ENCODE measurements around the gene DUSP2. TPM values are rescaled to one million over a fixed set of nuclear protein-coding genes. Genes with fewer than 3 reads are reported as not detected.
A peak's percentile ranks its signal among the peaks of the same experiment; 100 is the strongest.
"Not testable (repeated sequence)": the region's sequence is repeated elsewhere in the genome, so short reads cannot be mapped to it uniquely, and the experiment has no call there.

The DUSP2 gene
- total RNA-seq, 2 experiments from 2014 or later, result 522 to 539 TPM

GRCh38 chr2:96145848-96146152, 560 bp upstream of the DUSP2 start:
- H3K4me3 Mint-ChIP-seq, result peak overlapping the region; percentile 85
- ChIA-PET CTCF (interaction anchor here (1.4 to 13.8 kb wide), 6 partner anchors 7 to 153 kb away, joined by 3 to 474 read pairs (median 20); partner anchors contain the start of gene ASTL), POLR2A (interaction anchor here (1.0 to 11.0 kb wide), 6 partner anchors 12 to 121 kb away, joined by 3 to 206 read pairs (median 32); no protein-coding TSS in a partner anchor)
- H3K27me3 Mint-ChIP-seq, result peaks cover 4% of the 10 kb centered on the region
- no peaks in the 10 kb centered on the region for H3K9me3 Mint-ChIP-seq
- peaks cover 62% of the 10 kb centered on the region for H3K4me1 Mint-ChIP-seq (ENCODE audit: low read depth)
- intact Hi-C loops (cut with micrococcal nuclease), result loop anchor here (1.0 to 5.0 kb wide), 10 partner anchors 12 to 492 kb away; partner anchors contain the start of genes ANKRD36C, ARID5A, KANSL3 and STARD7
- H3K27ac Mint-ChIP-seq, result peak overlapping the region; percentile 100
- DNase-seq, result no peak
- peaks cover 38% of the 10 kb centered on the region for H3K36me3 Mint-ChIP-seq

DNA sequence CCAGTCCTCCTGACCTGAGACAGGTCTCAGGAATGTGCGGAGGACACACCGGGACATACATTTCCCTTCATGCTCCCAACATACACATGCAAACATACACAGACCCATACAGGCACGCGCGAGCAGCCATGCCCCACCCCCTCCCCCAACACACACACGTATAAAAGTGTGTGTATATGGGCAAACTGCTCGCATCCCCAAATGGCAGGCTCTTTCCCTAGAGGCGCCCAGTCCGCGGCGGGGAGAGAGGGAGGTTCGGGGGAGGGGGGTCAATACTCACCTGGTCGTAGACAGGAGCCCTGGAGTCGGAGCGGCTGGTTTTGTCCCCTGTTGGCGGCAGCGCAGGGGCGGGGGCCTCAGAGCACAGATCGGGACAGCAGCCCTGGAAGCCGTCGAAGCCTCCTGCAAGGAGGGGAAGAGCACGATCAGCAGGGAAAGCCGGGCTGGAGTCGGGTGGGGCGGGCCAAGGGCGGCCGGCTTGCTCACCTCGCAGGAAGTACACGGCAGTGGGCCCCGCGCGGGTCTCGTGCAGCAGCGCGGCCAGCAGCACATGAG, 682 bp downstream of the DUSP2 start:
- Mint-ChIP-seq H3K27me3 (peaks cover 4% of the 10 kb centered on the region), H3K36me3 (peaks cover 38% of the 10 kb centered on the region), H3K27ac (peak overlapping the region; percentile 95), H3K4me3 (peak overlapping the region; percentile 96), H3K9me3 (no peaks in the 10 kb centered on the region), H3K4me1 (ENCODE audit: low read depth) (peaks cover 55% of the 10 kb centered on the region)
- ChIA-PET POLR2A (interaction anchor here (1.6 to 11.0 kb wide), 4 partner anchors 14 to 122 kb away, joined by 4 to 206 read pairs (median 117); no protein-coding TSS in a partner anchor), CTCF (interaction anchor here (1.1 to 13.8 kb wide), 7 partner anchors 14 to 152 kb away, joined by 3 to 474 read pairs (median 6); partner anchors contain the start of gene ADRA2B)
- intact Hi-C loops (cut with micrococcal nuclease), result loop anchor here (1.0 to 5.0 kb wide), 6 partner anchors 14 to 493 kb away; partner anchors contain the start of genes ANKRD36C, KANSL3 and STARD7
- DNase-seq, result peak; percentile 50

GRCh38 chr2:96143848-96144480, 1.3 kb downstream of the DUSP2 start:
- intact Hi-C loops (cut with micrococcal nuclease), result loop anchor here (2.0 kb wide), 1 partner anchor 13 kb away; no protein-coding TSS in a partner anchor

DNA sequence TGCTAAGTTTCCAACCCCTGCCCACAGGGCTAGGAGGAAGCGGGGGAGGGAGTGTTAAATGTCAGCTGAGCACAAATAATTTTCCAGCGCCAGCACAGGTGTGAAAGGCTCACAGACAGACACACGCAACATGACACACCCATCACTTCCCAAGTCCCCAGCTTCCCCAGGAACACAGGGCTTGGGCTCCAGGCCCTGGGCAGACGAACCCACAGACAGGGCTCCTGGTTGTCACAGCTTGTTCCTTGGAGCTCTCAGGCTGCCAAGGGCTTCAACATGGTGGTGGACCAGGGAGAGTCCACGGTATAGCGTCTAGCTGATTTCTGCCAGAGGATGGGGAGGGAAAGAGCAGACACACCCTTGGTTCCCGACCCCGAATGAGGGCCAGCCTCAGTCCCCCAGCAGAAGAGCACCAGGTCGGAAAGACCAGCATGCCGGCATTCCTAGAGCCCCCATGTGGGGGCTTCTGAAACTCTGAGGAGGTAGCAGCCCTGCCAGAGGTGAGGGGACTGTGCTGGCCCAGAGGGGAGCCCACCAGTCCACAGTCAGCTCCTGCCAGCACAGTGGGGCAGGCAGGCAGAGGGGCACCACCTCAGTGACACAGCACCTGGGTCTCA, 1.9 kb downstream of the DUSP2 start:
- ChIA-PET CTCF (interaction anchor here (0.8 to 13.8 kb wide), 9 partner anchors 12 to 151 kb away, joined by 3 to 474 read pairs (median 6); partner anchors contain the start of genes ADRA2B and ANKRD36C), POLR2A (interaction anchor here (1.3 to 11.0 kb wide), 8 partner anchors 10 to 123 kb away, joined by 5 to 206 read pairs (median 8); partner anchors contain the start of genes CIAO1, STARD7 and TMEM127)
- Mint-ChIP-seq H3K27ac (peak overlapping the region; percentile 95), H3K27me3 (peaks cover 3% of the 10 kb centered on the region), H3K9me3 (no peaks in the 10 kb centered on the region), H3K4me1 (ENCODE audit: low read depth) (peaks cover 52% of the 10 kb centered on the region), H3K4me3 (peak overlapping the region; percentile 96), H3K36me3 (peaks cover 38% of the 10 kb centered on the region)
- intact Hi-C loops (cut with micrococcal nuclease), result no loop called here
- DNase-seq, result peak; percentile 62

More at GRCh38 chr2:96143848-96144480, 1.3 kb downstream of the DUSP2 start:
- peaks cover 55% of the 10 kb centered on the region for H3K4me1 Mint-ChIP-seq (ENCODE audit: low read depth)
- peak; percentile 51 for DNase-seq
- CTCF ChIA-PET, result interaction anchor here (0.8 to 13.8 kb wide), 9 partner anchors 13 to 119 kb away, joined by 3 to 474 read pairs (median 4); partner anchors contain the start of gene ADRA2B
- peaks cover 4% of the 10 kb centered on the region for H3K27me3 Mint-ChIP-seq
- peak overlapping the region; percentile 95 for H3K27ac Mint-ChIP-seq
- POLR2A ChIA-PET, result interaction anchor here (1.5 to 11.0 kb wide), 5 partner anchors 10 to 30 kb away, joined by 5 to 206 read pairs (median 61); no protein-coding TSS in a partner anchor
- H3K4me3 Mint-ChIP-seq, result peak overlapping the region; percentile 96
- H3K36me3 Mint-ChIP-seq, result peaks cover 38% of the 10 kb centered on the region
- H3K9me3 Mint-ChIP-seq, result no peaks in the 10 kb centered on the region

DNA sequence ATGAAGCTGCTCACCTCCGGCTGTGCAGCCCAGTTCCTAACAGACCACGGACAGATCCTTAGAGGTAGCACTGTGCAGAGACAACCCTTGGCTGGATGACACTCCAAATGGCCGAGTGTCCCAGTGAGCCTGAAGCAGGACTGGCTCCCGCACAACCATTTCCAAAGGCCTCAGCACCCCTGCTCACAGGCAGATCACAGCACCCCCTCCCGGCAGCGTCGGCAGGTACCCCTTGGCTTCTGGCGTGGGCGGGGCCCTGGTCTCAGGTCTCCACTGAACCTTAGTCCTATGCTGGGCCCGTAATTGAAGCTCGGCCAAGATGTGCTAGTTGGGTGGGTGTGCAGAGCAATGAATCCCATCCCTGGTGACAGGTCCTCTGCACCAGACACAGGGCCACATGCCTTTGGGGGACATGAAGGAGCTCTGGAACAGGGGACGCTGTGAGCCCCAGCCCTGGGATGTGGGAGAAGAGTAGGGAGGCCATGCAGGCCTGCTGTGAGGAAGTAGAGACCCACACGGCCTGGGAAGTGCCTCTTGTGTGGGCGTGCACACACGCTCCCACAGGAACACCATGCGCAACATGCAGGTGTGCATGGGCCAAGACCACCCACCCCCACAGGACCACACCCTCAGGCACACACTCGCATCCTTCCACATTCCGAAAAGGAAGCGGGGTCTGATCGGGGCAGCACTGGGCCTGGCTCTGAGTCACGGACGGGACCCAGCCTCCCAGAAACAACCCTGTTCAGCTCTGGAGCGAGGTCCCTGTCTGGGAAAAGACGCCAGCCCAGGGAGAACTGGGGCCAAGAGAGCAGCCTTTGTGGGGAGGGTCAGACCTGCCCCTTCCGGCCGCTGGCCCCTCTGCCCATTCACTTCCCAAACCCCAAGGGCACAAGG, 2.8 kb downstream of the DUSP2 start:
- H3K27me3 Mint-ChIP-seq, result peaks cover 3% of the 10 kb centered on the region
- H3K36me3 Mint-ChIP-seq, result peaks cover 35% of the 10 kb centered on the region
- CTCF ChIA-PET, result interaction anchor here (0.5 to 13.8 kb wide), 18 partner anchors 9 to 150 kb away, joined by 3 to 474 read pairs (median 4); partner anchors contain the start of genes ADRA2B and ANKRD36C
- no peaks in the 10 kb centered on the region for H3K9me3 Mint-ChIP-seq
- intact Hi-C loops (cut with micrococcal nuclease), result no loop called here
- peak overlapping the region; percentile 96 for H3K4me3 Mint-ChIP-seq
- POLR2A ChIA-PET, result interaction anchor here (0.6 to 11.0 kb wide), 11 partner anchors 9 to 396 kb away, joined by 3 to 206 read pairs (median 6); partner anchors contain the start of genes CIAO1, STARD7 and TMEM127
- peak; percentile 91 for DNase-seq
- peaks cover 44% of the 10 kb centered on the region for H3K4me1 Mint-ChIP-seq (ENCODE audit: low read depth)
- peak overlapping the region; percentile 95 for H3K27ac Mint-ChIP-seq

DNA sequence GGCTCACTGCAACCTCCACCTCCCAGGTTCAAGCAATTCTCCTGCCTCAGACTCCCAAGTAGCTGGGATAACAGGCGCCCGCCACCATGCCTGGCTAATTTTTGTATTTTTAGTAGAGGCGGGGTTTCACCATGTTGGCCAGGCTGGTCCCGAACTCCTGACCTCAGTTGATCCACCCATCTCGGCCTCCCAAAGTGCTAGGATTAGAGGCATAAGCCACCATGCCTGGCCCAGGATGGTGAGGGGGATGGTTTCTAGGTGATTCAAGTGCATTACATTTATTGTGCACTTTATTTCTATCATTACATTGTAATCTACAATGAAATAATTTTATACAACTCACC, 3.6 kb downstream of the DUSP2 start:
- H3K9me3 Mint-ChIP-seq; H3K27me3 Mint-ChIP-seq; intact Hi-C loops (cut with micrococcal nuclease); DNase-seq: not testable (repeated sequence)
- peak overlapping the region; percentile 96 for H3K4me3 Mint-ChIP-seq
- CTCF ChIA-PET, result interaction anchor here (0.7 to 13.8 kb wide), 11 partner anchors 9 to 149 kb away, joined by 3 to 474 read pairs (median 7); partner anchors contain the start of genes ADRA2B, ANKRD36C and STARD7
- peak overlapping the region; percentile 95 for H3K27ac Mint-ChIP-seq
- POLR2A ChIA-PET, result interaction anchor here (1.5 to 11.0 kb wide), 6 partner anchors 8 to 125 kb away, joined by 4 to 173 read pairs (median 8); partner anchors contain the start of genes CIAO1 and TMEM127
- peaks cover 35% of the 10 kb centered on the region for H3K4me1 Mint-ChIP-seq (ENCODE audit: low read depth)
- peaks cover 35% of the 10 kb centered on the region for H3K36me3 Mint-ChIP-seq

DNA sequence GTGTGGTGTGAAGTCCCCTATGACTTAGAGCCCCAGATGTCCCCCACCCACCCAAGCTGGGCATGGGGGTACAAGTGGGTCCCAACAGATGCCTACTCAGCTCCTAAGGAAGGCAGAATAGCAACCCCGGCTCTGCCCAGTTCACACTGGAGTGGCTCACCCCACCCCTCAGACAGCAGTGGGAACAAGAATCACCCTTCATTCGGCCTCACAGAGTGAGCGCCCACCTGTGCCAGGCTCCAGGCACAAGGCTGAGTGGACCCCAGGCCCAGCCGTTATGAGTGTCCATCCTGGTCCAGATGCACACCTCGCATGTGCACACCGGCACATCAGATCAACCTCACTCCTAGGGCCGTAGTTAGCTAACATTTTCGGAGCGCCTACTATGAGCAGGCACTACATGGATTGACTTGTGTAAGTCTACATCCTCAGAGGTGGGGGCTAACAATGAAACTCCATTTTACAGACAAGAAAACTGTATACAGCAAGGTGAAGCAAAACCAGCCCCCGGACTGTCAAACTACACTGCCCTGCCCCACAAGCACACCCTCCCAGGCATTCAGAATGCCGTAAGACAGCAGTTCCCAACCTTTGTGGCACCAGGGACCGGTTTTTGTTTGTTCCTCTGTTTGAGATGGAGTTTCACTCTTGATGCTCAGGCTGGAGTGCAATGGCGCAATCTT, 4.2 kb downstream of the DUSP2 start:
- no peaks in the 10 kb centered on the region for H3K9me3 Mint-ChIP-seq
- H3K27me3 Mint-ChIP-seq, result peaks cover 3% of the 10 kb centered on the region
- peaks cover 32% of the 10 kb centered on the region for H3K4me1 Mint-ChIP-seq (ENCODE audit: low read depth)
- intact Hi-C loops (cut with micrococcal nuclease), result no loop called here
- ChIA-PET POLR2A (interaction anchor here (0.9 to 11.0 kb wide), 7 partner anchors 10 to 126 kb away, joined by 4 to 173 read pairs (median 10); partner anchors contain the start of genes CIAO1, STARD7 and TMEM127), CTCF (interaction anchor here (0.6 to 13.8 kb wide), 15 partner anchors 9 to 149 kb away, joined by 3 to 474 read pairs (median 7); partner anchors contain the start of genes ADRA2B, ANKRD36C and STARD7)
- peak overlapping the region; percentile 95 for H3K27ac Mint-ChIP-seq
- peaks cover 34% of the 10 kb centered on the region for H3K36me3 Mint-ChIP-seq
- H3K4me3 Mint-ChIP-seq, result peak overlapping the region; percentile 96
- no peak for DNase-seq

DNA sequence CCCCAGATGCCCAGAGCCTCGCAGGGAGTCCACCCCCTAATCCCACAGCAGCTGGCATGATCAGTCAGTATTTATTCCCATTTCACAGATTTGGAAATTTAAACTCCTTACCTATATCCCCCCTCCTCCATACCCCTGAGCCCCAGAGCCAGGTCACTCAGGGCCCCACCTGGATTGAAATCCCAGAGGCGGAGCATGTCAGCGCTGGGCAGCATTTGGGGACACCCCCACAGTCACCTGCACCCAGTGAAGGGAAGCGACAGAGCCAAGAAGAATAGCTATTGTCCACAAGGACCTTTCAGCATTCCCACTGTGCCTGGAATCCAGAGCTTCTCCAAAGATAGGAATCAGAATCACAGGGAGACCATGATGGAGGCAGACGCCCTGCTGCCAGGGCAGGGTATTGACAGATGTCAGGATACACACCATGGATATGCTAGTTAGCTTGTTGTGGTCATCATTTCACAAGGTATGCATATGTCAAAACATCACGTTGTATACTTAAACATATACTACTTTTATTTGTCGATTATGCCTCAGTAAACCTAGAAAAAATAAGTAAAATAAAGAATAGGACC, 6.0 kb downstream of the DUSP2 start:
- CTCF ChIA-PET, result interaction anchor here (0.5 to 13.8 kb wide), 29 partner anchors 8 to 197 kb away, joined by 3 to 474 read pairs (median 5); partner anchors contain the start of genes ADRA2B and STARD7
- peaks cover 25% of the 10 kb centered on the region for H3K36me3 Mint-ChIP-seq
- H3K4me3 Mint-ChIP-seq, result no peak overlapping the region
- H3K4me1 Mint-ChIP-seq (ENCODE audit: low read depth), result peaks cover 32% of the 10 kb centered on the region
- POLR2A ChIA-PET, result interaction anchor here (0.8 to 5.1 kb wide), 5 partner anchors 9 to 68 kb away, joined by 3 to 46 read pairs (median 9); no protein-coding TSS in a partner anchor
- H3K9me3 Mint-ChIP-seq, result no peaks in the 10 kb centered on the region
- intact Hi-C loops (cut with micrococcal nuclease), result no loop called here
- no peak for DNase-seq
- peaks cover 2% of the 10 kb centered on the region for H3K27me3 Mint-ChIP-seq
- H3K27ac Mint-ChIP-seq, result no peak overlapping the region

GRCh38 chr2:96138179-96139145, 6.8 kb downstream of the DUSP2 start, which contains the start of gene ASTL:
Gene ASTL (minus strand): TSS chr2:96138502. CDS start chr2:96138436, 66 bp downstream.
- Mint-ChIP-seq H3K27ac (peak within 1 kb of the TSS; percentile 23), H3K4me3 (no peak within 1 kb of the TSS), H3K4me1 (ENCODE audit: low read depth) (peaks cover 32% of the 10 kb centered on the region), H3K27me3 (no peaks in the 10 kb centered on the region), H3K9me3 (no peaks in the 10 kb centered on the region), H3K36me3 (peaks cover 17% of the 10 kb centered on the region)
- intact Hi-C loops (cut with micrococcal nuclease), result loop anchor here (1.0 kb wide), 1 partner anchor 36 kb away; no protein-coding TSS in a partner anchor
- POLR2A ChIA-PET, result interaction anchor here (0.6 to 5.1 kb wide), 6 partner anchors 9 to 416 kb away, joined by 3 to 46 read pairs (median 6); no protein-coding TSS in a partner anchor
- peak; percentile 75 for DNase-seq
- CTCF ChIA-PET, result interaction anchor here (0.5 to 13.8 kb wide), 32 partner anchors 8 to 198 kb away, joined by 3 to 474 read pairs (median 5); partner anchors contain the start of genes ADRA2B and STARD7

Data from activated CD4-positive, alpha-beta memory T cell treated with anti-CD3 and anti-CD28 coated beads for 36 hours (primary cell).